ENCODE measurements around the gene AP3M1.
A peak's percentile ranks its signal among the peaks of the same experiment; 100 is the strongest.

The AP3M1 gene

DNA sequence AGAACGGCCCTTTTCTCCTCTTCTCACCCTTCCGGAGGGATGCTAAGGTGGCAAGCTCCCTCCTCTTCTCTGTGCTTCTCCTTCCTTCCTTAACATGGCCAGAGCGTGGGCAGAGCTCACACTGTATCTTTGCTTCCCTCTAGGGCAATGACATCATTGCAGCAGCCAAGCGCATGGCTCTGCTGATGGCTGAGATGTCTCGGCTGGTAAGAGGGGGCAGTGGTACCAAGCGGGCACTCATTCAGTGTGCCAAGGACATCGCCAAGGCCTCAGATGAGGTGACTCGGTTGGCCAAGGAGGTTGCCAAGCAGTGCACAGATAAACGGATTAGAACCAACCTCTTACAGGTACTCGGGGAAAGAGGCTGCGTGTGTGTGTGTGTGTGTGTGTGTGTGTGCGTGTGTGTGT lies 36.6 kb downstream of the AP3M1 start:
- DNase-seq (ENCODE audit: low read depth in 2 of 2), result no peak

DNA sequence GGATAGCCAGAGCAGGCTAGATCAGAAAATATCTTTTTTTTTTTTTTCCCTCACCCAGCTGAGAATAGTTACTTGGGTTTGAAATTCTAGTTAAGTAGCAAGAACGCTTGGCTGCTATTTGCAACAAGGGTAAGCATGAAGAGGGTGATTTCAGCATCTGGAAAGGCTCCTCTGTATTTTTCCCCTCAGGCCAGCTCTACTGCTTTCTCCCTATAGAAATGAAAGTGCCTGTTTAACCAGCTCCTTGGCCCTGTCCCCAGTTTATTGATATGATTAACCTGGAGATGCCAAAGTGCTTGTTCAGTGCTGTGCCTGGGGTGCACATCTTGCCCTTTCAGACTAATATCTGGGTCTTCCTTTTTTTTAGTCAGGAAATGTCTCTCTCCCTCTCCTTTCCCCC lies 37.1 kb downstream of the AP3M1 start:
- DNase-seq (ENCODE audit: low read depth in 2 of 2), result no peak

DNA sequence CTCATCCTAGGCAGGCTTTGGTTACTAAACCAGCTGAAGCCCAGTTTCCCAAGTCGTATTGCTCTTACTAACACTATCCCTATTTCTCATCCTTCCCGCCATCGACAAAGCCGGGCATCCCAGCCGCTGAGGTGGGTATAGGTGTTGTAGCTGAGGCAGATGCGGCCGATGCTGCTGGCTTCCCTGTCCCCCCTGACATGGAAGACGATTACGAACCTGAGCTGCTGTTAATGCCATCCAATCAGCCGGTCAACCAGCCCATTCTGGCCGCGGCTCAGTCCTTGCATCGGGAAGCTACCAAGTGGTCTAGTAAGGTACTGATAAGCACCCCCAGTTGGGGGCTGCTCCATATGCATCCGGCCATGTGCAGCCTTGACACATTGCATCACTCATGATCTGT lies 38.8 kb downstream of the AP3M1 start:
- DNase-seq (ENCODE audit: low read depth in 2 of 2), result no peak

DNA sequence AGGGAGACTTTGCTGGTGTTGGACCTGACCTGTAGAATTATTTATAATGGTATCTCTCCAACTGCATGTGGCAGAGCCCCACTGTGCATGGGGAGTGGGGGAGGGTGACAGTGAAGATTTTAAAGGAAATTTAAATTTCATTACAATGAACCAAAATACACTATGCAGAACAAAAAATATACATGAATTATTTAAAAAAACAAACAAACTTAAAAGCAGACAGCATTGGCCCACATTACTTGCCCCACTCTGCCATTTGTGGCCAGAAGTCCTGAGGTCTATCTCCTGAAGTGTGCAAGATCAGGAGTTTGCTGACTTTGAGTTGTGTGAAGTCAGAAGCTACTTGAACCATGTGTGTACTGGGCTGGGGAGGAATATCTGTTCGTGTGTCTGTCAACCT lies 40.5 kb downstream of the AP3M1 start:
- DNase-seq (ENCODE audit: low read depth in 2 of 2), result no peak

DNA sequence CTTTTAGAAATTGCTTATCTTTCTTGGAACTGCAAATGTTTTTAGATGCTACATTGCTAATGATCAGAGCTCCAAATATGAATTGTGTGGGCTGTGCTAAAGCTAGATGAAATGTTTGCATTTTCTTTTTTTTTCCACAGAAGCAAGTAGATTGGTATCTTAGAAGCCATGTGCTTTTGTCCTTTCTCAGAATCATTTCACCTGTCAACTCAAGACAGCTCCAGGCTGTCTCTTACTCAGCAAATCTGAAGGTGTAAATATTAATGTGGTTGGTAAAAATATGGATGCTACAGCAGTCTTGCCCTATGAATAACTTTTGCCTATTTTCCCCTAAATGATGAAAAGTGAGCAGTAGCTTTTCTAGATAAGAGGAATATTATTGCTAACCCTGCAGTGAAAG lies 41.2 kb downstream of the AP3M1 start:
- DNase-seq (ENCODE audit: low read depth in 2 of 2), result no peak

DNA sequence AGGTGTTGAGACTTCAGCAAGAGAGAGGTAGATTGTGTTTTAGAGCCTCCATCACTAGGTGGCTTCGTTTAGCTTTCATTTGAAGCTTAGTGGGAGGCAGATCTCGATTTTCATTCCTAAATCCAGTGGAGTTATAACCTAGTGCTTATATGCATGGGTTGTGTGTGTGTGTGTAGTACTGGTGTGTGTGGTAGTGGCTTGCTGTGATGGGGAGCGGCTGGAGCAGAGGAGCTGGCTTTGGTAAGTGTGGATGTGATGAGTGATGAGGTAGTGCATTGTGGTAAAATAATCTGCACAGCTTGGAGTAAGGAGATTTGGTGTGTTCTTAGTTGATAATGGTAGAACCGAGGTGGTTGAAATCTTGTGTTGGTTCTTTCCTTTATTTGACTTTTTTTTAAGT lies 43.2 kb downstream of the AP3M1 start:
- DNase-seq (ENCODE audit: low read depth in 2 of 2), result no peak

DNA sequence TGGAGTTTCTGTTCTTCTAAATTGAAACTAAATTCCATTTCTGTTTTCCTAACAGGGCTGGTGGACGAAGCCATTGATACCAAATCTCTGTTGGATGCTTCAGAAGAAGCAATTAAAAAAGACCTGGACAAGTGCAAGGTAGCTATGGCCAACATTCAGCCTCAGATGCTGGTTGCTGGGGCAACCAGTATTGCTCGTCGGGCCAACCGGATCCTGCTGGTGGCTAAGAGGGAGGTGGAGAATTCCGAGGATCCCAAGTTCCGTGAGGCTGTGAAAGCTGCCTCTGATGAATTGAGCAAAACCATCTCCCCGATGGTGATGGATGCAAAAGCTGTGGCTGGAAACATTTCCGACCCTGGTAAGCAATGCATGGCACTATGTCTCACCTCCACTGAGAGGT lies 45.6 kb downstream of the AP3M1 start:
- no peak for DNase-seq (ENCODE audit: low read depth in 2 of 2)

DNA sequence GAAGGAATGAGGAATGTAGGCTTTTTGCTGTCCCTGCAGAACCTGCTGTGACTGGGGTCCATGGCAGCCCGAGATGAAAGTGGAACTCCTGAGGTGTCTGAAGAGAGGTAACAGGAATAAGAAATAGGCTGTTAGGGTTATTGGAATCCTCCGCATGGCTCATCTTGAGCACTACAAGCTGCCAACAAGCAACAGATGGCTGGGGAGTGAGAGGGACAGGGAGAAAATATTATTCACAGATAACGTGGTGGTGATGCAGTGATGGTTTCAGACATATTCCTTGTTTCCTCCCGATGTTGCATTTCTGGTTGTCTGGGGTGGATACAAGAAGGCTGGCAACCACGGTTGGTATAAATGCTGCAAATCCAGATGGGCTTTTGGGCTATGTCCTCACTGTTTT lies 46.1 kb downstream of the AP3M1 start:
- no peak for DNase-seq (ENCODE audit: low read depth in 2 of 2)

DNA sequence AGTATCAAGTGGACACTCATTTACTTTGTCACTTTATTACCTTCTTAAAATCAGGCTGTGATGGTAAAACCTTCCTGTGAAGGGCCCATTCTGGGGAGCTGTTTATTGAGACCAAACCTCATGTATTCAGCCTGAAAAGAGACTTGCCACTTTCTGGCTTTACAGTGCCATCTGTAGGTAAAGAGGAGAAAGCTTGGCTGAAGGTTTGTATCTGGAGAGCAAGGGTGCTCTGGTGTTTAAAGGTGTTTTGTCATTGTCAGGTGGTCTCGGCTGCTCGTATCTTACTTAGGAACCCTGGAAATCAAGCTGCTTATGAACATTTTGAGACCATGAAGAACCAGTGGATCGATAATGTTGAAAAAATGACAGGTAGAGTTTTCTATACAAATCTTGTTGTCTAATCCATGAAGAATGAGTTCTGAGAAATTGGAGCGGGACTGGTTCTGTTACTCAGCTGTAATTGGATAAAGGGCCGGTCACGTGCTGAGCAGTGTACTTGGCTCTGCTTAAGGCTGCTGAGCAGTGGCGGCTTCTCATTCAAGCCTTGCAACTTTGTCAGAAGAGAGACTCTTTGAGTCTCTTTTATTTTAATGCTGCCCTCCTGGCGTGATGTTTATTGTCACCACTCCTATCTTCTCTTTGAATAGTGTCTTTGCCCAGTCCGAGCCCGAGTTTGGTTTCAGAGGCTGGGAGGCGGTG lies 46.9 kb downstream of the AP3M1 start:
- no peak for DNase-seq (ENCODE audit: low read depth in 2 of 2)

DNA sequence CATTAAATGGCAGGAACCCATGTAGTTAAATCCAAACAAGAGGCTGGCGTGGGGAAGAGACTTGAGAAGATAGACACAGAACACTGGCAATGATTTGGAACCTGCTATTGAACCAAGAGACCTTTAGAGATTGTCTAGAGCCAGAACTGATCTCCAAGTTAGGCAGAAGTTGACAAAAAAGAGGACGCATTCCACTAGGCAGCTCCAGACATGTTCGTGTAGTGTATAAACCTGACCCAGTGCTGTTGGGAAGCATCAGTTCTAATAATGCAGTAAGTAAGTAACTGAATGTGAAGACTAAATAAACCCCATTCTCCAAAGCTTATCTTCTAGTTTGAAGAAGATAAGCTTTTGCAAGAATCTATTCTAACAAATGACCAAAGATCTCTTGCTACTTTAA lies 50.8 kb downstream of the AP3M1 start:
- DNase-seq (ENCODE audit: low read depth in 2 of 2), result no peak

DNA sequence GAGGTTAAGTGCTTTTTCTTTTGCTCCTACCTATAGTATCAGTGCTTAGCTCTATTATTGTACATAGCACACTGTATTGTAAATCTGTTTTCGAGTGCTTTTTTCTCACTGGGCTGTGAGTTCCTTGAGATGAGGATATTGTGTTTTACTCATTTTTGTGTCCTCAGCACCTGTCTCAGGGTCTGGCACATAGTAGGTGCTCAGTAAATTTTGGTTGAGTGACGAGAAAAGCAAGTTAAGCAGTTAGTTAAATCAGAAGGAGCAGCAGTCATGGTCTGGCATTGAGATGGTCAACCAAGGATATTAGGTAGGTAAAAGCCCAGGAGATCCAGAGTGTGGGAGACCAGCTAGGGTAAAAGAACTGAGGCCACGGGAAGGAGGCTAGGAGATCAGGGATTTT lies 51.2 kb downstream of the AP3M1 start:
- no peak for DNase-seq (ENCODE audit: low read depth in 2 of 2)

DNA sequence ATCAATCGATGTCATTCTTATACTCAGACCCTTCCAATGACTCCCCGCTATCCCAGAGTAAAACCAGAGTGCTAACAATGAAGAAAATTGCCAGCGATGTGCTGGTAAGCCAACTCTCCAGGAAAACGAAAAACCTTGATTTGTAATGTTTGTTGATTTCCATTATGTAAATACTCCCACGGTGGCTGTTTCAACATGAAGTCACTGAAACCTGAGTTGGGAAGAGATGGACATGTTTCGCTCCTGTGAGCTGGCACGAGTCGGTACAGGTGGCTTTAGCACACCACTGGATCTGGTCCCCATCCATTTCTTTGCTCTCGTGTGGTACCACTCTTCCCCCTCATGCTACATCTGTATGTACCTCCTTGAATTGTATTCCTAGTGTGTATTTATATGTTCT lies 52.9 kb downstream of the AP3M1 start:
- DNase-seq (ENCODE audit: low read depth in 2 of 2), result no peak

DNA sequence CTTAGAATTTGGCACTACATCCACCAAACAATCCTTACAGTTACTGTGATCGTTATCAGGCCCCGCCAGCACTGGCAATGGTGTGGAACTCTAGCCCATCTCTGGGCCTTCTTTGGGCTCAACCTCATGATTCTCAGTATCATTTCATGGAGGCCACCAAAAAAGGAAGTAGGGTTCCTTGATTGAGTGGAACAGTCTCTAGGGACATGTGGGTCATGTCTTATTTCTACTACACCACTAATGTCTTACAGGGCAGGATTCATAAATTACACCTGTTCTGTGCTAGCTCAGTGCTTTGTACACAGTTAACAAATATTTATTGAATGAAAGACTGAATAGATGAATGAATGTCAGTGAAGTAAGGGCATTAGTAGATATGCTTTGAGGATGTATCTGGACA lies 53.9 kb downstream of the AP3M1 start:
- no peak for DNase-seq (ENCODE audit: low read depth in 2 of 2)

DNA sequence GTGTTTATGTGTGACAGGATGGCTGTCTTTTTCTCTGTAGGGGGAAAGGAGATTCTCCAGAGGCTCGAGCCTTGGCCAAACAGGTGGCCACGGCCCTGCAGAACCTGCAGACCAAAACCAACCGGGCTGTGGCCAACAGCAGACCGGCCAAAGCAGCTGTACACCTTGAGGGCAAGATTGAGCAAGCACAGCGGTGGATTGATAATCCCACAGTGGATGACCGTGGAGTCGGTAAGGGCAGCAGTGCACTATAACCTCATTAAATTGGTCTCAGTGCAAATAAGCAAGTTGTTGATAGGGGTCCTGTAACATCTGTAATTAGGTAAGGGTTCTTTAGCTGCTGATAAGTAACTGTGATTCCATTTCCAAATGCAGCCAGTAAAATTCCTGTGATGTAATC lies 56.4 kb downstream of the AP3M1 start:
- no peak for DNase-seq (ENCODE audit: low read depth in 2 of 2)

DNA sequence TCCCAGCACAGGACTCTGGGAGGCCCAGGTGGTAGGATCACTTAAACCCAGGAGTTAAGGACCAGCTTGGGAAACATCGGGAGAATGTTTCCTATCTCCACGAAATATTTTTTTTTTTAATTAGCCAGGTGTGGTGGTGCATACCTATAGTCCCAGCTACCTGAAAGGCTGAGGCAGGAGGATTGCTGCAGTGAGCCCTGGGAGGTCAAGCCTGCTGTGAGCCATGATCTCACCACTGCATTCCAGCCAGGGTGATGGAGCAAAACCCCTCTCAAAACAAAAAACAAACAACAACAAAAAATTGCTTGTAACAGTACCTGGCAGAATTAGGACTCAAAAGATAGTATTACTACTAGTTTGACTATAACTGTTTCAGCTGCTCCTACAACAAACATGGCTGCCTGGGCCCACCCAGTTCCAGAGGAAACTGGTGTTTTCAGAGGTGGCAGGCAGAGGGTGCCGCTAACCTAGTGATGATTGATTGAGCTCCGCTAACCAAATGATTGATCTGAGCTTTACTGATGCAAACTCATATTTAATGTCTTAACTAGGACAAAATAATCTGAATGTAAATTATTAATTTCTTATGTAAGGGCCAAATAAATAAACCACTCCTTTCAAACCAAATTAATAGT lies 57.0 kb downstream of the AP3M1 start:
- DNase-seq (ENCODE audit: low read depth in 2 of 2), result no peak

DNA sequence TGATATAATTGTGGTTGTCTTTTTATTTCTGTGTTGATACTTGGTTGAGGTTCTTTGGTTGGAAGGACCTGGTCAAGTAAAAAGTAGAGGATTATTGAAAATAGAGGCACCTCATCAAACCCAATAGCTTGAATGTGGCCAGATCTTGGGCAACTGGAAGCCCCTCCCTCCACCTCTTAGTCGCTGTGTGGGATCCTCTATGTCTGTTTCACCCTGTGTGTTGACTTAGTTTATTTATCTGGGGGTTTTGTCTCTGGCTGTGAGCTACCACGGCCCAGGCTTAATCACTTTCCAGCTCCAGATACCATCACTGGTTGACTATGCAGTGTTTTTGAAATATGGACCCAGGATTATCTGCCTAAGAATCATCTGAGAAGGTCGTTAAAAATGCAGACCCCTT lies 58.3 kb downstream of the AP3M1 start:
- no peak for DNase-seq (ENCODE audit: low read depth in 2 of 2)

DNA sequence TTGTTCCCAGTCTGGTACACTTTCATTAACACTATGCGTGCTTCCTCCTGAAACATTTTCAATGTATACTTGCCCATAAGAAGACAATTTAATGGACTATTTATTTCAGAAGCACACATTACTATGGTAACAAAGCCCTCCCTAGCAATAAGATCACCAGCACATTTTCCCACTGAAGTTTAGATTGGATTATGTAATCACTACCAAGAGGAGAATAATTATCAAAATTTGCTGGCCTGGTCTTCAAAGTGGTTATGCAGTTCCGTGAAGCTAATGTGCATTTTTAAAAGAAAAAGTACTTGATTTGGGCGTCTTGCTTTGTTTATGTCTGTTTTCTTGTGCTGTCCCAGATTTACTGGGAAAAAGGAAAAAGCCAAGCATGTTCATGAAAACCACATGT lies 61.9 kb downstream of the AP3M1 start:
- no peak for DNase-seq (ENCODE audit: low read depth in 2 of 2)

DNA sequence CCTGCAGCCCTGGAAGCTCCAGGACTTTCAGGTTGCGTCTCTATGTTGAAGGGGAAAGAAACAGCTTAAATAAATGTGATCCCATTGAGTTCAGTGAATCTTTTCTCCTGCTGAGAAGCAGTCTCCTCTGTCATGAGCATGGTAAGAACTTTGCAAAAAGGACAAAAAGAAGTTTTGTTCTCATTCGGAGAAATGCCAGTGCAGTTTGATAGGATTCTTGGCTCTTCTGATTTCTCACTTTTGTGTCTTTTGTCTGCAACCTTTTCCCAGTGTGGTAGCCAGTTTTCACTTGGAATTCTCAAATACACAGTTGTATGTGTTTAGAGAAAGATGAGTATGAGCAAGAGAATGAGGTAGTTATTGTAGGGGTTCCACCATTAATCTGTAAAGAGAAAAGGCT lies 64.3 kb downstream of the AP3M1 start:
- no peak for DNase-seq (ENCODE audit: low read depth in 2 of 2)

DNA sequence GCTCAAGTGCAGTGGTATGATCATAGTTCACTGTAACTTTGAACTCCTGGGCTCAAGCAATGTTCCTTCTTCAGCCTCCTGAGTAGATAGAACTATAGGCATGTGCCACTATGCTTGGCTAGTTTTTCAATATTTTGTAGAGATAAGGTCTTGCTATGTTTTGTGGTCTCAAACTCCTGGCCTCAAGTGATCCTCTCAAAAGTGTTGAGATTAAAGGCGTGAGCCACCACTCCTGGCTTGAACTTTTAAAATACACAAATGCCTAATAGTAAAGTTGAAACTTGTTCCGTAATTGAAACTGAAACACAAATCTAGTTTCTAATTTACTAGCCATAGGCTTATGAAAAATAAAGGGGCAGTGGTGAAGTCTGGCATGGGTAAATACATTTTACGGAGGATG lies 65.7 kb downstream of the AP3M1 start:
- no peak for DNase-seq (ENCODE audit: low read depth in 2 of 2)

DNA sequence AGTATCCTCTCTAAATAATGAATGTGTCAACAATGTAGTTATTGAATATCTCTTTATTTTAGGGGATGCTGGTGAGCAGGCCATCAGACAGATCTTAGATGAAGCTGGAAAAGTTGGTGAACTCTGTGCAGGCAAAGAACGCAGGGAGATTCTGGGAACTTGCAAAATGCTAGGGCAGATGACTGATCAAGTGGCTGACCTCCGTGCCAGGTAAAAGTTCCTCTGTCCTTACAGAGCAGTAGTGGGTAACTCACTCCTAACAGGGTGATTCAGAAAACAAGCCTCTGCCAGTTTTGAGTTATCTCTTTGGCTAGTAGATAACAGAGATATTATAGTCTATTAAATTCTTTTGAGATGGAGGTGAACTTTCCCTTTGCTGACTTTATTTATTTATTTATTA lies 67.3 kb downstream of the AP3M1 start:
- no peak for DNase-seq (ENCODE audit: low read depth in 2 of 2)

DNA sequence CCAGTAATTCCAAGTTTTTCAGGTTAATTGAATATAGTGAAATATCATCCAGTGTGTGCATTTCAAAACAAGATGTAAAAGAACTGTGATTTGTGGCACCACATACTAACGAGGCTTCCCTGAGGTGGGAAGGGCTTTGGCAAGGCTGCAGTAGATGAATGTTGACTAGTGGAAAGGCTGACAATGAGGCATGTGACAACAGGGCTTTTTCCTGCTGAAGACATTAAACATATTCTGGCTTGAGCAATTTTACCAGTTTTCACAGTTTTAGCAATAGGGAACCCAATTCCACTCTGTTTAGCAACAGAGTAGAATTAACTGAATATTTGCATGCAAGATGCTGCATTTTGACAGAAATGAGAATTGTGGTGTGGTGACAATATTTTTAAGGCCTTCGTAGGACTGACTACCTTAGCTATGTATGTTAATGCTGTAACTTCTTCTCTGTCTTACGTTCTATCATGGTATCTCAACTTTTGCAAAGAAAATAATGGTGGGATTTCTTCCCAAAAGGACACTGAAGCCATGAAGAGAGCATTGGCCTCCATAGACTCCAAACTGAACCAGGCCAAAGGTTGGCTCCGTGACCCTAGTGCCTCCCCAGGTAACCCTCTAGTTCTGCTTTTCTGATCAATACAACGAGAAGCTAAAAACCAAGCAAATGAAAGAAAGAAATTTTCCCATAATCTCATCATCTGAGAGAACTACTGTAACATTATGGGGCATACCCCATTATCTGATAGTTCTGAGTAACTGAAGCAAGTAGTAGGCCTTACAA lies 68.5 kb downstream of the AP3M1 start:
- DNase-seq (ENCODE audit: low read depth in 2 of 2), result no peak

DNA sequence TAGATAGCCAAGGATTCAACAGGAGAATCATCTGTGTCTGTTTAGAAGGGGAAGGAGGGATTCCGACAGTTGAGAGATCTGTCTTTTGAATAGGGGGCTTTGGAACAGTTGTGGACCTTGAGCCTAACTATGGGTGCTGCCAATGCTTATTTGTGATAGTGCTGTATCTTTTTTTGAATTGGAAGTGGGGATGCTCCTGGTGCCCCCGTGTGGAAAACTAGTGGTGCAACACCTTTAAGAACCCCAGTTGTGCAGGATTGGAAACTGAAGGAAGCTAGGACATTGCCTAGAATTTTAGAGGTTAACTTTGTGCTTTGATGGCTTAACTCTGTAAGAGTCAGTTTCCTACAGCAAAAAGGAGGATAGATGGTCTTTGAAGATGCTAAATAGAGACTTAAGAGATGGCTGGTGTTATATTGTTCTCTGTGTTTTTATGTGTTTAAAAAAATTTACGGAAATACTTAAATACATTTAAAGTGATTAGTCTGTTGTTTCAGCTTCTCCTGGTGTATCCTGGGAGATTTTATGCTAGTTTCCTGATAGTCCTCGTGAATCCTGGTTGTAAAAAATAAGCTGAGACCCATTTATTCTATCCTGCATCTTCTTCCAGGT lies 69.3 kb downstream of the AP3M1 start:
- DNase-seq (ENCODE audit: low read depth in 2 of 2), result peak in 1 of 2 experiments; percentile 30

All from stimulated activated CD4-positive, alpha-beta T cell treated with anti-CD3 and anti-CD28 coated beads, Interleukin-12 subunit alpha, Interleukin-12 subunit beta, amount 100 ng/mL, for 24 hours (primary cell).